Epithelial cell of esophagus (primary cell): Measurements from ENCODE around the gene EXT2.

Experiments used
- DNase-seq: peaks from one replicate; pipeline ENCODE4 v3.0.0; 2010; ENCODE audit warnings: low read depth
- H3K4me3 ChIP-seq: 2 replicates; pipeline ENCODE4 v1.5.1; 2011; ENCODE audit warnings: mild to moderate bottlenecking, low read length, control low read depth
- TF ChIP-seq, protein P1 (sequence below): IDR thresholded peaks from 2 replicates; pipeline ENCODE4 v1.5.1; 2011; ENCODE audit warnings: low read depth, mild to moderate bottlenecking, low read length, control low read depth, inconsistent platforms; ENCODE audit not compliant: insufficient read depth; ENCODE audit errors: missing control alignments

Gene EXT2

DNA sequence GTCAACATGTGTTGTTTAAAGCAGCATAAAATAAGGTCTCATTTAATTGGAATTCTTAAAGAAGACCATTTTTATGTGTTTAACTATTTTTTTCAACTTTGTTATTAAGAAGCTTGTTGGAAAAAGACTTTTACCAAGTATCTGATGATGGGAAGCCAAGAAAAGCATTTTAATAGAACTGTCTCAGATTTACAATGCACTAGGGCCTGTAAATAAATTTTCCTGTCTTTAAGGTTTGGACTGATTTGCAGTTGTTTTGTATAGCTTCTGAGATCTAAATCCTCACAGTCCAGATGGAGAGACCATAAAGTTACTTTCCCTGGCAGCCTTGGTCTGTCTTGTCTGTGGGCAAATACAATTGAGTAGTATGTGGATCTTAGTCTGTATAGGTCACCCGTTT lies 41.6 kb downstream of the EXT2 start:
- TF ChIP-seq, protein P1, sequence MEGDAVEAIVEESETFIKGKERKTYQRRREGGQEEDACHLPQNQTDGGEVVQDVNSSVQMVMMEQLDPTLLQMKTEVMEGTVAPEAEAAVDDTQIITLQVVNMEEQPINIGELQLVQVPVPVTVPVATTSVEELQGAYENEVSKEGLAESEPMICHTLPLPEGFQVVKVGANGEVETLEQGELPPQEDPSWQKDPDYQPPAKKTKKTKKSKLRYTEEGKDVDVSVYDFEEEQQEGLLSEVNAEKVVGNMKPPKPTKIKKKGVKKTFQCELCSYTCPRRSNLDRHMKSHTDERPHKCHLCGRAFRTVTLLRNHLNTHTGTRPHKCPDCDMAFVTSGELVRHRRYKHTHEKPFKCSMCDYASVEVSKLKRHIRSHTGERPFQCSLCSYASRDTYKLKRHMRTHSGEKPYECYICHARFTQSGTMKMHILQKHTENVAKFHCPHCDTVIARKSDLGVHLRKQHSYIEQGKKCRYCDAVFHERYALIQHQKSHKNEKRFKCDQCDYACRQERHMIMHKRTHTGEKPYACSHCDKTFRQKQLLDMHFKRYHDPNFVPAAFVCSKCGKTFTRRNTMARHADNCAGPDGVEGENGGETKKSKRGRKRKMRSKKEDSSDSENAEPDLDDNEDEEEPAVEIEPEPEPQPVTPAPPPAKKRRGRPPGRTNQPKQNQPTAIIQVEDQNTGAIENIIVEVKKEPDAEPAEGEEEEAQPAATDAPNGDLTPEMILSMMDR, result no peak
- no peak for DNase-seq
- H3K4me3 ChIP-seq, result no peak overlapping the region

DNA sequence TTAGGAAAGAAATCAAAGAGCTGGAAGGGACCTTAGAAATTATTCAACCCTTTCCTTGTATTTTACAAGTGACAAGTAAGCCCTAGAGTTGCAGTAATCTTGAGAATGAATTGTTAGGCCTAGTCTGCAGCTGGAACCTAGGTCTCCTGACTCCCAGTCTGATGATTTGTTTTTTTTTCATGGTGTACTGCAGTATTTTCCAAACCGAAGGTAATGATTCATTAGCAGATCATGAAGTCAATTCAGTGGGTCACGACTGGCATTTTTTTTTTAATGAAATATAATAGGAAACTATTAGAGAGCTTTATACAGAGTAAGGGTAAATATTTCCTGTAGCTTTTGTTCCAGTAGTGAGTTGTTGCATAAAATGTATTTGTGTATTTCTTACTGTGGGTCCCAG lies 42.8 kb downstream of the EXT2 start:
- TF ChIP-seq, protein P1, result no peak
- H3K4me3 ChIP-seq, result no peak overlapping the region
- no peak for DNase-seq

DNA sequence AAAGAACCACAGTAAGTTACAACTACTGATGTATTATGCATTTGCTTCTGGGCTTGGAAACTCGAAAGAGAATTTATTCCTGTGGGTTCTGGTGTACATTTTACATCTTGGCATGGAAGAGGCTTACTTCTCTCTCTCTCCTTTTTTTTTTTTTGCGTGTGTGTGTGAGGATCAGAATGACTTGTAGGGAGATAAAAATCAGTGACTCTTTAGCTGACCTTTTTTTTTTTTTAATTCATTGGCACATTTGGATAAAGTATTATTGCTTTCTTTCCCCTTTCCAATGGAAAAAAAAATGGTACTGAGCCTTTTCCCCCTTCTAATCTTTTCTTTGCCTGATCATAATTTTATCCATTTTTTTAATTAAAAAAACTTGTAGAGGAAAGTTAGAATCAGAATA lies 43.5 kb downstream of the EXT2 start:
- DNase-seq, result no peak
- H3K4me3 ChIP-seq, result no peak overlapping the region
- TF ChIP-seq, protein P1, result no peak

DNA sequence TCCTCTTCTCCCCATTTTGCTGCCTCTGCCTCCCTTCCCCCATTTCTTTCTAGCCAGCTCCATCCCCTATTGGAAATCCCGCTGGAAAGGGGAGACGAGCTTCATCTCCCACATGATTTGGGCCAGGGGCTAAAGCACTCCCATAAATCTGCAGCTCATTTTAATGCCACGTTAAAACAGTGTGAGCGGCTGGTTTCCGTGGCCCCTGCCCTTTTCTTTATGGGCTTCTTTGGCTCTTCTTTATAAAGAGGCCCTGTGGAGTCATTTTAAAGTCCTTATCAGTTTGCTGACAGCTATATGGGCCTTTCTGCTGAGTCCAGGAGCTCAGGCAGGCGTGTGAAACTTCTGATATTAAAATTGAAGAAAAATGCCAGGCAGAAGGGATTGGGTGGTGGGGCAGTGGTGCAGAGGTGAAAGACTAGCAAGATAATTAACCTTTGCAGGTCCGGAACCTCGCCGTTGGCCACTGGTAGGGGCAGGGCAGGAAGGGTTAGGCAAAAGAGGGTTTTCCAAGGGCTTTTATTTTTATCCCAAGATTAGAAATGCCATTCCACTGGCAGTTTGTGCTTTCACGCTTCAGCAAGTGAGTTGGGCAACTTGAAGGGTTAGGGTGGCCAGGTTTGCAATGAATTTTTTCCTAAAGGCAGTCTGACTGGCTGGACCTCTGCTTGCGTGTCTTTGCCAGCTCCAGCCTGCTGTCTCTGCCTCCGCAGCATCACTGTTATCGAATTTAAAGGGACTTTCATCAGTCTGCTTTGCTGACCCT lies 44.3 kb downstream of the EXT2 start:
- TF ChIP-seq, protein P1, result no peak
- H3K4me3 ChIP-seq, result no peak overlapping the region
- no peak for DNase-seq

DNA sequence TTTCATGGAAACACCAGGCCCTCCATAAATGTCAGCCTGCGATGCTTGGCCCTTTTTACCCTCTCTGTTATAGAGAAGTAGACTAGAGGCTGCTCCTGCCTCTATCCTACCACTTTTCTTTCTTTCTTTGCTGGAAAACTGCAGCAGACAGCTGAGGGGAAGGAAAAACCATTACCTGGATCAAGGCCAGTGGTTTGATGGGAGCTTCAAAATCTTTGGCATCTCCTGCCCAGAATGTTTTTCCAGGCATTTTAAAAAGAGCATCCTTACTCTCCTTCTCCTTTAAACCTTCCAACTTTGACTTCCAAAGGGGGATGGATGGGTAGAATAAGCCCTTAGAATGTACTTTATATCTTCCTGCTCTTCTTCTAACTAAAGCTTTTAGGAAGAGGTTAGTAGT lies 44.9 kb downstream of the EXT2 start:
- DNase-seq, result no peak
- TF ChIP-seq, protein P1, result no peak
- H3K4me3 ChIP-seq, result no peak overlapping the region

DNA sequence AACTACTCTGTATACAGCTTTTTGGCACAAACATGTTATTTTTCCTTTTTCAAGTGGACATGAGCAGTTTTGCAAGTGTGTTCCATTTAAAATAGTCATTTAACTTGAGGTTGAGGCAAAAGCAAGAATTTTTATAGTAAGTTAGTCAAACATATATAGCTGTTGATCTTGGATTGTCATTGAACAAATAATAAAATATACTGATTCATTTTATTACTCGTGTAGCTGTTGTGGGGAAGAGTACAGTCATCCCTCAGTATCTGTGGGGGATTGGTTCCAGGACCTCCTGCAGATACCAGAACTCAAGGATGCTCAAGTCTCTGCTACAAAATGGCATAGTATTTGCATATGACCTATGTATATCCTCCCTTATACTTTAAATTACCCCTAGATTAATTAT lies 45.3 kb downstream of the EXT2 start:
- TF ChIP-seq, protein P1, result no peak
- no peak for DNase-seq
- H3K4me3 ChIP-seq, result no peak overlapping the region
